Fibroblast of skin of abdomen (primary cell): ENCODE data around the gene KRTAP9-8.
A peak's percentile ranks its signal among the peaks of the same experiment; 100 is the strongest.
"Not testable (repeated sequence)": the region's sequence is repeated elsewhere in the genome, so short reads cannot be mapped to it uniquely, and the experiment has no call there.

Experiments used
- DNase-seq: peaks from one replicate; pipeline ENCODE4 v3.0.0-alpha.2; 2013

KRTAP9-8 gene

GRCh38 chr17:41255381-41256290, 17.8 kb downstream of the KRTAP9-8 start, which contains the start of gene KRTAP9-9:
KRTAP9-9 (plus strand) TSS chr17:41255384.
- peak; percentile 65 for DNase-seq

GRCh38 chr17:41256291-41256685, 18.5 kb downstream of the KRTAP9-8 start:
- DNase-seq: peak; percentile 51

- DNase-seq: no peak
These were observed 20.6 kb downstream of the KRTAP9-8 start for GRCh38 chr17:41258406-41258805.

- no peak for DNase-seq
These were observed 25.4 kb downstream of the KRTAP9-8 start for GRCh38 chr17:41263212-41263611.

GRCh38 chr17:41264599-41264998, 26.8 kb downstream of the KRTAP9-8 start:
- DNase-seq: no peak

- no peak for DNase-seq
These were observed 27.3 kb downstream of the KRTAP9-8 start, which contains the start of gene KRTAP9-6 for GRCh38 chr17:41265078-41265477. KRTAP9-6 (plus strand) TSS chr17:41265378; CDS start chr17:41265378, 0 bp downstream.

GRCh38 chr17:41267711-41268110, 29.9 kb downstream of the KRTAP9-8 start:
- DNase-seq: no peak

GRCh38 chr17:41271323-41271722, 33.5 kb downstream of the KRTAP9-8 start:
- DNase-seq: not testable (repeated sequence)

GRCh38 chr17:41271858-41272257, 34.1 kb downstream of the KRTAP9-8 start:
- no peak for DNase-seq

GRCh38 chr17:41275648-41276190, 37.9 kb downstream of the KRTAP9-8 start, which contains the start of gene KRTAP9-7:
KRTAP9-7 (plus strand) TSS chr17:41275698; CDS start chr17:41275698, 0 bp downstream.
- not testable (repeated sequence) for DNase-seq

GRCh38 chr17:41278176-41278955, 40.6 kb downstream of the KRTAP9-8 start:
- DNase-seq: peak; percentile 20

GRCh38 chr17:41284043-41284442, 46.2 kb downstream of the KRTAP9-8 start:
- DNase-seq: peak; percentile 95

GRCh38 chr17:41284546-41284945, 46.7 kb downstream of the KRTAP9-8 start:
- peak; percentile 21 for DNase-seq

- DNase-seq: no peak
These were observed 49.3 kb downstream of the KRTAP9-8 start for GRCh38 chr17:41287050-41287449.
